Inferior parietal cortex (tissue), 1 donor: ENCODE data around the gene TNFSF4.
"Not testable (repeated sequence)": the region's sequence is repeated elsewhere in the genome, so short reads cannot be mapped to it uniquely, and the experiment has no call there.

ENCODE experiments used
- DNase-seq: peaks from one replicate; pipeline ENCODE4 v3.0.0-alpha.2; 2016; ENCODE audit errors: extremely low spot score

TNFSF4 gene

DNA sequence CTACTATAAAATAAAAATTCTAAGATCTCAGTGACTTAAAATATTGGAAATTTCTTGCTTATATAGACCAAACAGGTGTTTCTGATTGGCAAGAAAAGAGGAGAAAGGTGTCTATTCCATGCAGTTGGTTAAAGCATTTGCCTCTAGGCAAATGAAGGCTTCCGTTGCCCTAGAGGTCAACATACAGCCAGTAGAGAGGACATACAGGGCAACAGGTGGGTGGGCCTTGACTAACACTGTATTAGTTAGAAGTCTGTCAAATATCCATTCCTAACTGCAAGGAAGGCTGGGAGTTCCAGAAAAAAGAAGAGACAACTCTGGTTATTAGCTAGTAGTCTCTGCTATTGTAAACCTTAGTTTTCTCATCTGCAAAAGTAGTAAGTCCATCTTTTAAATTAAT is 43.0 kb downstream of the TNFSF4 start:
- no peak for DNase-seq

DNA sequence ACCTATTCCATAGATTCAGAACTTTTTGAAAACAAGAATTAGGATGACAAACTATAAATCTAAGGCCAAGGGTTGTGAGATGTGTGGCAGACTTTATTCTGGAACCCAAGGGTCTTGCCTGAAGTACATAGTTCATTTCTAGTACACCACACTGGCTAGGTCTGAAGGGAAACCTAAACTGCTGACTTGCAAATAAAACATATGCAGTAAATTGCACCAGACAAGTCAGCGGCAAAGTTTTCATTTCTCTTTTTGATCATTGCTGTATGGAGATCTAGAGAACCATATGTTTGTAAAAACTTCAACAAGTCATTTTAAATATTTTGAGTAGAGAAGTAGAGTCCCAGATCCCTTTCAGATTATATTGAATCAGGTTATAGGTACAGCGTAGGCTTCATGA is 43.9 kb downstream of the TNFSF4 start:
- DNase-seq: no peak

DNA sequence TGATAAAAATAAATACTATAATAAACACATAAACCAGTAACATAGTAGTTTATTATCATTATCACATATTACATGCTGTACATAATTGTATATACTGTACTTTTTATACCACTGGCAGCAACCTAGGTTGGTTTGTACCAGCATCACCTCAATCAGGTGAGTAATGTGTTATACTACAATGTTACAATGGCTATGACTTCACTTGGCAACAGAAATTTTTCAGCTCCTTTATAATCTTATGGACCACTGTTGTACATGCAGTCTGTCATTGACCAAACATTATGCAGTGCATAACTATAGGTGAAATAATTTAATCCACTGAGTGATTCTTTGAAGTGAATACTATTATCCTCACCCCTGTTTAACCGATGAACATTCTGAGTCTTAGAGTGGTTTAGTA is 44.5 kb downstream of the TNFSF4 start:
- no peak for DNase-seq

DNA sequence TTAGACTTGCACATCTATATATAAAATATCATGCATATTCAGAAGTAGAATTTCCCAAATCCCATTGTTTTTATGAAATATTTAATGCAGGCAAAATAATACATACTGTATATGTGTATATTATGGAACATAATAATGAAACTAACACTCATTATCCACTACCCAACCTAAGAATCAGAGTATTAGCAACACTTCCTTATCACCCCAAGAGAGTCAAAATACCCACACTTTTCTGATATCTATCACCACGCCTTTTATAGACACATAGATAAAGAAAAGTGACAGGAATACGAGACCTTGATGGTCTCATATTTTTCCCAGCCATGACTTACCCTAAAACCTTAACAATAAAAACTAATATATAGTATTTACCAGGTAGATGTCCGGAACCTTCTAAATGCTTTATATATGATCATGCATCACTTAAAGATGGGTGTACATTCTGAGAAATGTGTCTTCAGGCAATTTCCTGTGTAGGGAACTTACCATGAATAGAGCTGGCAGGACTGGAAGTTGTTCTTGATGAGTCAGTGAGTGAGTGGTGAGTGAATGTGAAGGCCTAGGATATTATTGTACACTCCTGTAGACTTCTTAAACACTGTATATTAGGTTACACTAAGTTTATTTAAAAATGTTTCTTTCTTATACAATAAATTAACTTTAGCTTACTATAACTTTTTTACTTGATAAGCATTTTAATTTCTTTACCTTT is 45.5 kb downstream of the TNFSF4 start:
- DNase-seq: no peak

DNA sequence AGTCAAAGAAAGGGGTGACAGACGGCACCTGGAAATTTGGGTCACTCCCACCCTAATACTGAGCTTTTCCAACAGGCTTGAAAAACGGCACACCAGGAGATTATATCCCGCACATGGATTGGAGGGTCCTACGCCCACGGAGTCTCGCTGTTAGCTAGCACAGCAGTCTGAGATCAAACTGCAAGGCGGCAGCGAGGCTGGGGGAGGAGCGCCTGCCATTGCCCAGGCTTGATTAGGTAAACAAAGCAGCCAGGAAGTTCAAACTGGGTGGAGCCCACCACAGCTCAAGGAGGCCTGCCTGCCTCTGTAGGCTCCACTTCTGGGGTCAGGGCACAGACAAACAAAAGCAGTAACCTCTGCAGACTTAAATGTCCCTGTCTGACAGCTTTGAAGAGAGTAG is 53.2 kb downstream of the TNFSF4 start:
- DNase-seq: not testable (repeated sequence)

DNA sequence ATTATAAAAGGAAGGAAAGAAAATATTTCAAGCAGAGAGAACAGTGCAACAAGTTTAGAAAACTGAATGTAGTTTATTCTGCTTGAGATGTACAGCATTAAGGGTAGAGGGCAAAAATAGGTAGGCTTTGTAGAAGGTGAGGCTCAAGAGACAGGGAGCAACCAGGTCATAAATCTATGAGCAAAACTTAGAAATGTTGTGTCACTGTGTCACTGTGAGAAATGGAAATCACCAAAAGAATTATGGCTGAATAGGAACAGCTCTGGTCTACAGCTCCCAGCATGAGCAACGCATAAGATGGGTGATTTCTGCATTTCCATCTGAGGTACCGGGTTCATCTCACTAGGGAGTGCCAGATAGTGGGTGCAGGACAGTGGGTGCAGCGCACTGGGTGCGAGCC is 53.6 kb downstream of the TNFSF4 start:
- no peak for DNase-seq

DNA sequence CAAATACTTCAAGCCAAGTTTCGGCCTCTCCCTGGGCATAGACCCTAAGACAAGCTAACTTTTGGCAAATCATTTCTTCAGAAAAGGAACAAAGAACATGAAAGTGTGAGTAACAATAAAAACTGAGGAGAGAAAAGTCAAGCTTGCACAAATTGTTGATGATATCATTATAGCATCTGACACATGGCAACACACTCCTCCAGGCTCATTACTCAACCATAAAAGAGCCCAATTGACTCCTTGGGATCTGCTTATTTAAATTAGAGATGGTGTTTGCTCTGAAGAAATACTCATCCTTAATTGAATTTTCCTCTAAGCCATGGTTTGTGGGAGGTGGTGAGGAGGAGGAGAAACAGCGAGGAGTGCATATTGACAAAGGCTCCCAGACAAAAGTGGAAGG is 54.5 kb downstream of the TNFSF4 start:
- DNase-seq: no peak

DNA sequence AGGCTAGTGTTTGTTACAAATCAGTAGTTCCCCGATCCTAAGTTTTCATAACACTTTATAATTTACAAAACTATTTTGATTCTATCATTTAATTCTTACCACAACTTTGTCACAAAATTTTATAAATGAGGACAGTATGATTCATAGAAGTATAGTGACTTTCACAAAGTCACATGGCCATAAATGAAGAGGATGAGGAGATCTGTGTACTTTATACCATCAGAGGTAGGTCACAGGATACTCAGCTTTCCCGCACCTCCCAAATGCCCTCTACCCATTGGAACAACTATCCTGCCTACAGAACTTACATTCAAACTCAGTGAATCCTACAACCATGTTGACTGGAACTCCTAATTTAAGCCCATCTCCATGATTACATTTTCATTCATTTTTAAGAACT is 56.3 kb downstream of the TNFSF4 start:
- no peak for DNase-seq

DNA sequence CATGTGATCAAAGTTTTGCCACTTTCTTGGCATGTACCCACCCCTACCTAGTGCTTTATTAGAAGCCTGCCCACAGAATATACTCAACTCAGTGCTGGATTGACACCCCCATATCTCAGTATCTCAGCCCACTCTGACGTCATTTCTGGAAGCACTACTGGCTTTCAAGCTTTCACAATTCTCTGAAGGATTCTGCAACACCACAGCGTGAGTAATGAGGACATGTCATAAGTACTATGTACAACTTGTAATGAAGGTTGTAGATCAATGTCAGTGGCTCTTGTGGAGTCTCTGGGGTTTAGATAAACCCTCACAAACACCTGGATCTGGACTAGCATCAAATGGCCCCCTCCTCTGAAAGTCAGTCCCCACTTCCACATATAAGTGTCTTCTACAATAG is 57.2 kb downstream of the TNFSF4 start:
- DNase-seq: no peak

DNA sequence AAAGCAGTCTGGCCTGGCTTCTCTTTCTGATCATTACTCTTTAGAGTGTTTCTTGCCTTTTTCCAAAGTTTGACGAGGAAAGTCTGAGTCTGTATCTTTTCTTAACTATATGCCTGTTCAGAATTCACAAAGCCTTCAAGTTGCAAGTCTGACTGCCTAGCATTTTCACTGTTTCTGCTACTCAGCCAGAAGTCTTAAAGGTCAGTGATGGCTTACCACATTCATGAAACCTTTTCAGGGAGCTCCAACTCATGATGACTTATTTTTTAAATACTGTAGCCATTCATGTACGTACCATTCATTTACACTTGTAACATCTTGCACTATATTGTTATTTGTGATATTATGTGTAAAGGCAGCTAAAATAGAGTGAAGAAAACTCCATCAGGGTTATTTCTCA is 58.2 kb downstream of the TNFSF4 start:
- DNase-seq: no peak

DNA sequence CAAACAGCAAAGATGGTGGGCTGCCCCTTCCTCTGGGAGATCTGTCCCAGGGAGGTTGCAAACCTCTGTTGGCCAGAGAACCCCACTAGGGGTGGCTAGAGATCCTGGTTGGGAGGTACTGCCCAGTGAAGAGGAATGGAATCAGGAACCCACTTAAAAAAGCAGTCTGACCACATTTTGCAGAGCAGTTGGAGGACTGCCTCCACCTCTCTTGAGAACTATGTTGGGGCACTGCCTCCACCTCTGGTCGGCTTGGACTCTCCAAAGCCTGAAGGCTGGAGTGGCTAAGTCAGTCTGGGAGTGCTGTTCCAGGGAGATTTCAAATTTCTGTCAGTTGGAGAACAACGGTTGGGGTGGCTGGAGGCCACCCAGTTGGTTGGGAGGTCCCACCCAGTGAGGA is 58.6 kb downstream of the TNFSF4 start:
- no peak for DNase-seq

DNA sequence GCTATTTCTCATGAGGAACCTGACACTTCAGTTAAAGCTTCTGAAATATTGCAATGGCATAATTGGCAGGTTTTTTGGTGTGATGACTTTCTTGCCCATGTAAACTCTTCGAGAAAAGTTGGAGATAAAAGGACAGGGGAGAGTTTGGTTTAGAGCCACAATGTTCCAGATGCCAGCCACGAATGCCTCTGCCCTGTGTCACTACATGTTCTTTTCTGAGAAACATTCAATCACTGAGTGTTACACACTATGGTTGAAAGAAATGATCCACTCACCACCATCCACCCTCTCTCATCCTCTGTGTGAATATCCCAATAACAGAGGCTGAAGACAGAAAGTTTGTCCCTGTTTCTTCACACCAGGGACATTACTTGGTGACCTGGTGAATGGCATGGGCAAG is 66.4 kb downstream of the TNFSF4 start:
- no peak for DNase-seq

DNA sequence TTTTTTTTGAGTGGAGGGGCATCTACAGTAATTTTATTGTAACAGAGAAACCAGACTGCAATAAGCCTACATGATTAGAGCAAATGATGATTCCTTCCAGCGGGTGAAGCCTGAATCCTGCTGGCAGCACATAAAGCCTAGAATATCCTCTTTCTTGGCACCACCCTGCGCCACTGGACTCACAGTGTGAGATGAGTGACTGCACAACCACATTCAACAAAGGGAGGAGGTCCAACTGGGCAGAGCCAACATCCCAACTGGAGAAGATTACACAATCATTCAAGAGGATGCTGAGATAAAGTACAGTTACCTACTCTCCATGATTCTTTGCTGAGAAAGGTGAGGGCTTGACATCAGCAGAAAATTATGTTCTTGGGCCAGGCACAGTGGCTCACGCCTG is 67.4 kb downstream of the TNFSF4 start:
- DNase-seq: no peak

DNA sequence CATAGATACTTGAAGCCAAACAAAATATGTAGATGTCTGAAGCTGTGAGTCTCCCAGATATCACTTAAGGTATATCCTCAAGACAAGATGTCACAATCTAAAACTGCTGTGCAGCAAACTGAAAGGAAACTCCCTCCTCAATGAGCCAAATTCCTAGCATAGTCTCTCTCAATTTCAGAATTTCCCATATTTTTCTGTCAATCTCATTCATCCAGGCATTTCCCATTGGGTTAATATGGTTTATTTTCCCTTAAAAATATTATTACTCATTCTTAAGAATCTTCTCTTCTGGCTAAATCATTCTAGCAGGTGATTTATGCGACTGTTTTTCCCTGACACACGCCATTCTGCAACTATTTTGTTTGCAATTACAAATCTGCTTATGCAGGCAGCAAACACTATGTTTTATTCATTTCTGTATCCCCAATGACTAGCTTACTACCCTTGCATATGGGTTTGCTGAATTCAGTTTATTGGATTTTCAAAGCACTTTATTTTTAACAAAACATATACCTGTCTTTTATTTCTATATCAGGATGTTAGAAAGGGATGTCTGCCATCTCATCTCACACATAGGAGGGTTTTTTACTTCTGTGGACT is 69.9 kb downstream of the TNFSF4 start:
- DNase-seq: no peak

DNA sequence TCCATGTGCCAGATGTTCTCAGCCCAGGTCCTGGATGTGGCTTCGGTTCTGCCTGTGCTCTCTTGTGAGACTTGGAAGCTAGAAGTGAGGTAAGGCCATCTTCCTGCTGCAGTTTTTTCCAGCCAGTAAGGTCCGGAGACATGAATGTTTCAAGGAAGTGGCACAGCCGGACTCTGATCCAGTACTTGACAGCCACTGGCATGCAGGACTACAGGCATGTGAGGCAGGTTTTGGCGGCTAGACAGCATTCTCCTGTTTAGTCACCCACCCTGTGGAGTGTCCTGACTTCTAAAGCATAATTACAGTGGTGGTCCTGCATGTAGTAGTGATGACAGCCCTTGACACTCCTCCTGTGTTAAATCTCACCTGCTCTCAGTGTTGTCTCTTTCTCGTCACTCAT is 72.3 kb downstream of the TNFSF4 start:
- DNase-seq: no peak

DNA sequence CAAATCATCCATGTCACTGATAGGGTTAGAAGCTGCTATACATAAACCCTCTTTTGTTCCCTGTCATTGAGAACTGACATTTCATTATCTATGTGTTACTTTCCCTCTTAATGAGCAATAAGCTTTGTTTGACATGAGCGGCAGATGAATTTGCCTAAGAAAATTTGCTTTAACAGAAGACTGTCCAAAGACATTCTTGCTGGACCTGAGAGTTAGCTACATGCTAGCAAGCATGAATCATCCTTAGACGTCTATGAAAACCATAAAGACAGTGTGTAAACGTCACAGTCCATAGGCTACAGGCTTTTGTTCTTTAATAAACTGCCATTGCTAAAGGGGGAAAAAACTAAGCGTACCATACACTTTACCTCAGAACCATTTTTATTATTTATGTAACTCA is 73.1 kb downstream of the TNFSF4 start:
- DNase-seq: no peak
